ENCODE measurements around the gene MYO5C. TPM values are rescaled to one million over a fixed set of nuclear protein-coding genes. Genes with fewer than 3 reads are reported as not detected.

MYO5C gene
- total RNA-seq, 4 donors from 2014 or later, result 17.8 to 25.5 (median 23.6) TPM

- TF ChIP-seq POLR2A (IDR thresholded peaks at IDR 0.05), result no peak
- TF ChIP-seq, protein P1, sequence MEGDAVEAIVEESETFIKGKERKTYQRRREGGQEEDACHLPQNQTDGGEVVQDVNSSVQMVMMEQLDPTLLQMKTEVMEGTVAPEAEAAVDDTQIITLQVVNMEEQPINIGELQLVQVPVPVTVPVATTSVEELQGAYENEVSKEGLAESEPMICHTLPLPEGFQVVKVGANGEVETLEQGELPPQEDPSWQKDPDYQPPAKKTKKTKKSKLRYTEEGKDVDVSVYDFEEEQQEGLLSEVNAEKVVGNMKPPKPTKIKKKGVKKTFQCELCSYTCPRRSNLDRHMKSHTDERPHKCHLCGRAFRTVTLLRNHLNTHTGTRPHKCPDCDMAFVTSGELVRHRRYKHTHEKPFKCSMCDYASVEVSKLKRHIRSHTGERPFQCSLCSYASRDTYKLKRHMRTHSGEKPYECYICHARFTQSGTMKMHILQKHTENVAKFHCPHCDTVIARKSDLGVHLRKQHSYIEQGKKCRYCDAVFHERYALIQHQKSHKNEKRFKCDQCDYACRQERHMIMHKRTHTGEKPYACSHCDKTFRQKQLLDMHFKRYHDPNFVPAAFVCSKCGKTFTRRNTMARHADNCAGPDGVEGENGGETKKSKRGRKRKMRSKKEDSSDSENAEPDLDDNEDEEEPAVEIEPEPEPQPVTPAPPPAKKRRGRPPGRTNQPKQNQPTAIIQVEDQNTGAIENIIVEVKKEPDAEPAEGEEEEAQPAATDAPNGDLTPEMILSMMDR (IDR thresholded peaks at IDR 0.05), result no peak
- no peaks in the 10 kb centered on the region for H3K9me3 ChIP-seq
- H3K4me1 ChIP-seq, result no peaks in the 10 kb centered on the region
- H3K27ac ChIP-seq, result no peak overlapping the region
- H3K36me3 ChIP-seq, result peaks cover 0 to 12% (median 0%) of the 10 kb centered on the region in 3 donors
- no peaks in the 10 kb centered on the region for H3K27me3 ChIP-seq
- no peak overlapping the region for H3K4me3 ChIP-seq
- no peak for DNase-seq
- intact Hi-C loops (cut with DNase I), result no loop called here
- 81 to 90% methylated on average over 2 of the region's 2 CpGs for WGBS, 2 donors
Measured at GRCh38 chr15:52164631-52165265, 130.9 kb downstream of the MYO5C start.

GRCh38 chr15:52163321-52164190 is 132.0 kb downstream of the MYO5C start:
- Histone ChIP-seq H3K27ac (no peak overlapping the region), H3K4me3 (no peak overlapping the region), H3K4me1 (no peaks in the 10 kb centered on the region), H3K27me3 (no peaks in the 10 kb centered on the region), H3K36me3 (peaks cover 0 to 20% (median 6%) of the 10 kb centered on the region in 3 donors), H3K9me3 (no peaks in the 10 kb centered on the region)
- WGBS, 2 donors, result 79 to 90% methylated on average over 15 to 17 of the region's 19 CpGs
- intact Hi-C loops (cut with DNase I), result no loop called here
- DNase-seq, result no peak
- no peak for TF ChIP-seq POLR2A (IDR thresholded peaks at IDR 0.05)
- TF ChIP-seq, protein P1 (IDR thresholded peaks at IDR 0.05), result peak in 1 of 6 experiments; percentile 10

- TF ChIP-seq POLR2A (IDR thresholded peaks at IDR 0.05), result no peak
- TF ChIP-seq, protein P1 (IDR thresholded peaks at IDR 0.05), result no peak
- 82 to 86% methylated on average over 18 to 19 of the region's 22 CpGs for WGBS, 2 donors
- intact Hi-C loops (cut with DNase I), result no loop called here
- H3K4me1 ChIP-seq, result no peaks in the 10 kb centered on the region
- H3K36me3 ChIP-seq, result peaks cover 0 to 20% (median 6%) of the 10 kb centered on the region in 3 donors
- no peak overlapping the region for H3K27ac ChIP-seq
- no peaks in the 10 kb centered on the region for H3K27me3 ChIP-seq
- H3K4me3 ChIP-seq, result no peak overlapping the region
- no peaks in the 10 kb centered on the region for H3K9me3 ChIP-seq
- DNase-seq, result no peak
Measured at GRCh38 chr15:52162876-52163275, 132.7 kb downstream of the MYO5C start.

DNA sequence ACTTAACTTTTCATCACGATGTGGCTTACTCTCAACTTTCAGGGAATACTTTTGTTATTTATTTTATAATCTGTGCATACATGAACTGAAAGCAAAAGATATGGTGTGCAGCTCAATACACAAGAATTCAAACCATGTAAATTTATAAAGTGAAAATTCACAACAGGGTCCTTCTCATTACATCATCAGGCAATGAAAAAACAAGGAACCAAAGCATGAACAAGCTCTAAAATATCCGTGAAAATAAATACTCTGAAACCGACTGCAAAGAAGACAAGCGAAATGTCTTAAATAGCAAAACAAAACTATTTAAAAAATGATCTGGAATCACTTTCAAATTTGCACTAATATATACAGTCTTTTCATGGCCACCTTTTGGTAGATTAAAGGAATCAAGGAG is 133.3 kb downstream of the MYO5C start:
- TF ChIP-seq POLR2A (IDR thresholded peaks at IDR 0.05), result no peak
- TF ChIP-seq, protein P1 (IDR thresholded peaks at IDR 0.05), result no peak
- H3K27ac ChIP-seq, result no peak overlapping the region
- H3K4me3 ChIP-seq, result no peak overlapping the region
- no peaks in the 10 kb centered on the region for H3K4me1 ChIP-seq
- peaks cover 0 to 20% (median 6%) of the 10 kb centered on the region in 3 donors for H3K36me3 ChIP-seq
- no peaks in the 10 kb centered on the region for H3K9me3 ChIP-seq
- no peak for DNase-seq
- intact Hi-C loops (cut with DNase I), result no loop called here
- 79 to 86% methylated on average over 4 of the region's 4 CpGs for WGBS, 2 donors
- H3K27me3 ChIP-seq, result no peaks in the 10 kb centered on the region

DNA sequence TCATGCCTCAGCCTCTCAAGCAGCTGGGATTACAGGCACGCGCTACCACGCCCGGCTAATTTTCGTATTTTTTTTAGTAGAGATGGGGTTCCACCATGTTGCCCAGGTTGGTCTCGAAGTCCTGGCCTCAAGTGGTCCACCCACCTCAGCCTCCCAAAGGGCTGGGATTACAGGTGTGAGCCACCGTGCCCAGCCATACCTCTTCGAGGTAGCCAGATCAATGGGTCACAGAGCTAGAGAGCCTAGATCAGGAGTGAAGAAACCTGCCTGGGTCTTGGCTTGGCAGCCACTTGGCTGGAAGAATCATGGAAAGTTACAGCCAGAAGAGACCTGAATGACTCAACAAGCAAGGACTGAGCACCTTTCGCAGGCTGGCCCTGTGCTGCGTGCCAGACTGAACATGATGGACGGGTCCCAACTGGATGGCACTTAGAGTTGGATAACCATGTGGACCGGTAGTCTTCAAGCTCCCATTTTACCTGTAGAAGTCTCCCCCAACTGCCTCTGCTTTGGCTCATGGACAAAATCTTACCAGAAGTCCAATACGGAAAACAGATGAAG is 134.1 kb downstream of the MYO5C start:
- 74 to 82% methylated on average over 7 to 11 of the region's 13 CpGs for WGBS, 2 donors

More for the DNA sequence above, 134.1 kb downstream of the MYO5C start:
- TF ChIP-seq POLR2A (IDR thresholded peaks at IDR 0.05), result no peak
- TF ChIP-seq, protein P1 (IDR thresholded peaks at IDR 0.05), result no peak
- intact Hi-C loops (cut with DNase I), result no loop called here
- Histone ChIP-seq H3K36me3 (peaks cover 0 to 20% (median 6%) of the 10 kb centered on the region in 3 donors), H3K9me3 (no peaks in the 10 kb centered on the region), H3K27ac (no peak overlapping the region), H3K4me3 (no peak overlapping the region), H3K27me3 (no peaks in the 10 kb centered on the region), H3K4me1 (no peaks in the 10 kb centered on the region)
- no peak for DNase-seq

All from esophagus squamous epithelium (tissue), 5 donors.